ENCODE data around the gene SEMA5B. TPM values are rescaled to one million over a fixed set of nuclear protein-coding genes. Genes with fewer than 3 reads are reported as not detected.

Gene SEMA5B
- total and polyA plus RNA-seq, 4 donors, result 14.2 to 65.5 (median 39.1) TPM

- Histone ChIP-seq H3K27ac (ENCODE audit: low read depth, low read length) (no peak overlapping the region), H3K4me3 (ENCODE audit: low read depth, low read length) (no peak overlapping the region), H3K9me3 (ENCODE audit: control insufficient read depth, insufficient read depth, low read length) (no peaks in the 10 kb centered on the region), H3K27me3 (ENCODE audit: control insufficient read depth, insufficient read depth, low read length) (no peaks in the 10 kb centered on the region), H3K36me3 (ENCODE audit: control insufficient read depth, insufficient read depth, low read length) (no peaks in the 10 kb centered on the region), H3K4me1 (ENCODE audit: control insufficient read depth, insufficient read depth, low read length) (no peaks in the 10 kb centered on the region)
- WGBS (ENCODE audit: insufficient coverage), result 45% methylated on average over 3 of the region's 5 CpGs
- no peak for DNase-seq (ENCODE audit: low read depth in 4 of 6, low spot score in 6 of 6)
Observed at GRCh38 chr3:123044981-123045763, 17.6 kb upstream of the SEMA5B start.

GRCh38 chr3:123042413-123042812 lies 14.8 kb upstream of the SEMA5B start:
- no peaks in the 10 kb centered on the region for H3K27me3 ChIP-seq (ENCODE audit: control insufficient read depth, insufficient read depth, low read length)
- 39% methylated on average over 2 of the region's 6 CpGs for WGBS (ENCODE audit: insufficient coverage)
- H3K4me3 ChIP-seq (ENCODE audit: low read depth, low read length), result no peak overlapping the region
- H3K36me3 ChIP-seq (ENCODE audit: control insufficient read depth, insufficient read depth, low read length), result no peaks in the 10 kb centered on the region
- H3K9me3 ChIP-seq (ENCODE audit: control insufficient read depth, insufficient read depth, low read length), result no peaks in the 10 kb centered on the region
- H3K4me1 ChIP-seq (ENCODE audit: control insufficient read depth, insufficient read depth, low read length), result no peaks in the 10 kb centered on the region
- peak in 2 of 6 donors; percentile 59 to 76 for DNase-seq (ENCODE audit: low read depth in 4 of 6, low spot score in 6 of 6)
- H3K27ac ChIP-seq (ENCODE audit: low read depth, low read length), result no peak overlapping the region

- no peaks in the 10 kb centered on the region for H3K9me3 ChIP-seq (ENCODE audit: control insufficient read depth, insufficient read depth, low read length)
- no peak overlapping the region for H3K27ac ChIP-seq (ENCODE audit: low read depth, low read length)
- WGBS (ENCODE audit: insufficient coverage), result 83% methylated on average over 2 of the region's 3 CpGs
- H3K27me3 ChIP-seq (ENCODE audit: control insufficient read depth, insufficient read depth, low read length), result no peaks in the 10 kb centered on the region
- no peaks in the 10 kb centered on the region for H3K4me1 ChIP-seq (ENCODE audit: control insufficient read depth, insufficient read depth, low read length)
- H3K4me3 ChIP-seq (ENCODE audit: low read depth, low read length), result no peak overlapping the region
- DNase-seq (ENCODE audit: low read depth in 4 of 6, low spot score in 6 of 6), result no peak
- no peaks in the 10 kb centered on the region for H3K36me3 ChIP-seq (ENCODE audit: control insufficient read depth, insufficient read depth, low read length)
Observed at GRCh38 chr3:123039178-123039577, 11.6 kb upstream of the SEMA5B start.

- no peak overlapping the region for H3K27ac ChIP-seq (ENCODE audit: low read depth, low read length)
- H3K27me3 ChIP-seq (ENCODE audit: control insufficient read depth, insufficient read depth, low read length), result no peaks in the 10 kb centered on the region
- H3K9me3 ChIP-seq (ENCODE audit: control insufficient read depth, insufficient read depth, low read length), result no peaks in the 10 kb centered on the region
- no peaks in the 10 kb centered on the region for H3K4me1 ChIP-seq (ENCODE audit: control insufficient read depth, insufficient read depth, low read length)
- no peak overlapping the region for H3K4me3 ChIP-seq (ENCODE audit: low read depth, low read length)
- H3K36me3 ChIP-seq (ENCODE audit: control insufficient read depth, insufficient read depth, low read length), result no peaks in the 10 kb centered on the region
- no peak for DNase-seq (ENCODE audit: low read depth in 4 of 6, low spot score in 6 of 6)
Observed at GRCh38 chr3:123038751-123039150, 11.2 kb upstream of the SEMA5B start.

- no peaks in the 10 kb centered on the region for H3K27me3 ChIP-seq (ENCODE audit: control insufficient read depth, insufficient read depth, low read length)
- no peak overlapping the region for H3K27ac ChIP-seq (ENCODE audit: low read depth, low read length)
- DNase-seq (ENCODE audit: low read depth in 4 of 6, low spot score in 6 of 6), result no peak
- no peaks in the 10 kb centered on the region for H3K9me3 ChIP-seq (ENCODE audit: control insufficient read depth, insufficient read depth, low read length)
- no CpG with 5 or more reads among the region's 5 CpGs for WGBS (ENCODE audit: insufficient coverage)
- no peaks in the 10 kb centered on the region for H3K4me1 ChIP-seq (ENCODE audit: control insufficient read depth, insufficient read depth, low read length)
- no peaks in the 10 kb centered on the region for H3K36me3 ChIP-seq (ENCODE audit: control insufficient read depth, insufficient read depth, low read length)
- no peak overlapping the region for H3K4me3 ChIP-seq (ENCODE audit: low read depth, low read length)
Observed at GRCh38 chr3:123037015-123037375, 9.4 kb upstream of the SEMA5B start.

GRCh38 chr3:123036352-123037014 lies 8.9 kb upstream of the SEMA5B start:
- no peaks in the 10 kb centered on the region for H3K36me3 ChIP-seq (ENCODE audit: control insufficient read depth, insufficient read depth, low read length)
- no peaks in the 10 kb centered on the region for H3K4me1 ChIP-seq (ENCODE audit: control insufficient read depth, insufficient read depth, low read length)
- no peak for DNase-seq (ENCODE audit: low read depth in 4 of 6, low spot score in 6 of 6)
- H3K4me3 ChIP-seq (ENCODE audit: low read depth, low read length), result no peak overlapping the region
- H3K27me3 ChIP-seq (ENCODE audit: control insufficient read depth, insufficient read depth, low read length), result no peaks in the 10 kb centered on the region
- 50% methylated on average over 3 of the region's 8 CpGs for WGBS (ENCODE audit: insufficient coverage)
- H3K9me3 ChIP-seq (ENCODE audit: control insufficient read depth, insufficient read depth, low read length), result no peaks in the 10 kb centered on the region
- no peak overlapping the region for H3K27ac ChIP-seq (ENCODE audit: low read depth, low read length)

GRCh38 chr3:123034996-123035395 lies 7.4 kb upstream of the SEMA5B start:
- 90% methylated on average over 3 of the region's 3 CpGs for WGBS (ENCODE audit: insufficient coverage)
- H3K27me3 ChIP-seq (ENCODE audit: control insufficient read depth, insufficient read depth, low read length), result peaks cover 2% of the 10 kb centered on the region
- H3K4me1 ChIP-seq (ENCODE audit: control insufficient read depth, insufficient read depth, low read length), result no peaks in the 10 kb centered on the region

GRCh38 chr3:123034120-123034519 lies 6.6 kb upstream of the SEMA5B start:
- Histone ChIP-seq H3K9me3 (ENCODE audit: control insufficient read depth, insufficient read depth, low read length) (no peaks in the 10 kb centered on the region), H3K27ac (ENCODE audit: low read depth, low read length) (no peak overlapping the region), H3K27me3 (ENCODE audit: control insufficient read depth, insufficient read depth, low read length) (peaks cover 6% of the 10 kb centered on the region), H3K36me3 (ENCODE audit: control insufficient read depth, insufficient read depth, low read length) (no peaks in the 10 kb centered on the region), H3K4me3 (ENCODE audit: low read depth, low read length) (no peak overlapping the region), H3K4me1 (ENCODE audit: control insufficient read depth, insufficient read depth, low read length) (no peaks in the 10 kb centered on the region)
- 80% methylated on average over 5 of the region's 5 CpGs for WGBS (ENCODE audit: insufficient coverage)
- DNase-seq (ENCODE audit: low read depth in 4 of 6, low spot score in 6 of 6), result no peak

More at GRCh38 chr3:123034996-123035395, 7.4 kb upstream of the SEMA5B start:
- Histone ChIP-seq H3K27ac (ENCODE audit: low read depth, low read length) (no peak overlapping the region), H3K36me3 (ENCODE audit: control insufficient read depth, insufficient read depth, low read length) (no peaks in the 10 kb centered on the region), H3K4me3 (ENCODE audit: low read depth, low read length) (no peak overlapping the region), H3K9me3 (ENCODE audit: control insufficient read depth, insufficient read depth, low read length) (no peaks in the 10 kb centered on the region)
- no peak for DNase-seq (ENCODE audit: low read depth in 4 of 6, low spot score in 6 of 6)

- WGBS (ENCODE audit: insufficient coverage), result 93% methylated on average over 3 of the region's 3 CpGs
Observed at GRCh38 chr3:123032057-123032456, 4.5 kb upstream of the SEMA5B start.

GRCh38 chr3:123031051-123031450 lies 3.5 kb upstream of the SEMA5B start:
- no peaks in the 10 kb centered on the region for H3K36me3 ChIP-seq (ENCODE audit: control insufficient read depth, insufficient read depth, low read length)
- WGBS (ENCODE audit: insufficient coverage), result 63% methylated on average over 2 of the region's 4 CpGs
- H3K27me3 ChIP-seq (ENCODE audit: control insufficient read depth, insufficient read depth, low read length), result peaks cover 10% of the 10 kb centered on the region
- H3K27ac ChIP-seq (ENCODE audit: low read depth, low read length), result no peak overlapping the region
- peak in 1 of 6 donors; percentile 53 for DNase-seq (ENCODE audit: low read depth in 4 of 6, low spot score in 6 of 6)
- no peak overlapping the region for H3K4me3 ChIP-seq (ENCODE audit: low read depth, low read length)
- H3K9me3 ChIP-seq (ENCODE audit: control insufficient read depth, insufficient read depth, low read length), result no peaks in the 10 kb centered on the region
- H3K4me1 ChIP-seq (ENCODE audit: control insufficient read depth, insufficient read depth, low read length), result peaks cover 18% of the 10 kb centered on the region

More at GRCh38 chr3:123032057-123032456, 4.5 kb upstream of the SEMA5B start:
- Histone ChIP-seq H3K36me3 (ENCODE audit: control insufficient read depth, insufficient read depth, low read length) (no peaks in the 10 kb centered on the region), H3K27me3 (ENCODE audit: control insufficient read depth, insufficient read depth, low read length) (peaks cover 6% of the 10 kb centered on the region), H3K4me1 (ENCODE audit: control insufficient read depth, insufficient read depth, low read length) (peaks cover 10% of the 10 kb centered on the region), H3K27ac (ENCODE audit: low read depth, low read length) (no peak overlapping the region), H3K9me3 (ENCODE audit: control insufficient read depth, insufficient read depth, low read length) (no peaks in the 10 kb centered on the region), H3K4me3 (ENCODE audit: low read depth, low read length) (no peak overlapping the region)
- DNase-seq (ENCODE audit: low read depth in 4 of 6, low spot score in 6 of 6), result no peak

Measured in spinal cord (tissue), 10 donors.